ENCODE results near the gene ANXA7. TPM values are rescaled to one million over a fixed set of nuclear protein-coding genes. Genes with fewer than 3 reads are reported as not detected.
"Not testable (repeated sequence)": the region's sequence is repeated elsewhere in the genome, so short reads cannot be mapped to it uniquely, and the experiment has no call there.

Gene ANXA7
- polyA plus RNA-seq, 1 donor = 63.5 TPM

- Histone ChIP-seq H3K27me3 (ENCODE audit: control insufficient read depth, insufficient read depth, low read length) (no peaks in the 10 kb centered on the region), H3K4me1 (ENCODE audit: control insufficient read depth, insufficient read depth, low read length) (peaks cover 3% of the 10 kb centered on the region), H3K27ac (ENCODE audit: low read length) (no peak overlapping the region), H3K9me3 (ENCODE audit: control insufficient read depth, low read depth, low read length) (no peaks in the 10 kb centered on the region), H3K36me3 (ENCODE audit: control insufficient read depth, insufficient read depth, low read length) (no peaks in the 10 kb centered on the region), H3K4me3 (ENCODE audit: low read length) (no peak overlapping the region)
- WGBS (ENCODE audit: insufficient coverage, low lambda C conversion rate) = no CpG with 5 or more reads among the region's 4 CpGs
- DNase-seq = no peak
These were observed 56.7 kb downstream of the ANXA7 start for GRCh38 chr10:73357166-73357565.

- H3K4me1 ChIP-seq (ENCODE audit: control insufficient read depth, insufficient read depth, low read length) = no peaks in the 10 kb centered on the region
- peaks cover 4% of the 10 kb centered on the region for H3K36me3 ChIP-seq (ENCODE audit: control insufficient read depth, insufficient read depth, low read length)
- H3K9me3 ChIP-seq (ENCODE audit: control insufficient read depth, low read depth, low read length) = no peaks in the 10 kb centered on the region
- WGBS (ENCODE audit: insufficient coverage, low lambda C conversion rate) = no CpG with 5 or more reads among the region's 1 CpG
- no peak for DNase-seq
- H3K27me3 ChIP-seq (ENCODE audit: control insufficient read depth, insufficient read depth, low read length) = no peaks in the 10 kb centered on the region
- H3K4me3 ChIP-seq (ENCODE audit: low read length) = no peak overlapping the region
- H3K27ac ChIP-seq (ENCODE audit: low read length) = no peak overlapping the region
These were observed 69.6 kb downstream of the ANXA7 start for GRCh38 chr10:73344269-73344668.

- Histone ChIP-seq H3K4me1 (ENCODE audit: control insufficient read depth, insufficient read depth, low read length) (no peaks in the 10 kb centered on the region), H3K27ac (ENCODE audit: low read length) (no peak overlapping the region), H3K27me3 (ENCODE audit: control insufficient read depth, insufficient read depth, low read length) (no peaks in the 10 kb centered on the region), H3K9me3 (ENCODE audit: control insufficient read depth, low read depth, low read length) (no peaks in the 10 kb centered on the region), H3K36me3 (ENCODE audit: control insufficient read depth, insufficient read depth, low read length) (peaks cover 2% of the 10 kb centered on the region), H3K4me3 (ENCODE audit: low read length) (no peak overlapping the region)
- no CpG with 5 or more reads among the region's 3 CpGs for WGBS (ENCODE audit: insufficient coverage, low lambda C conversion rate)
- DNase-seq = no peak
These were observed 73.7 kb downstream of the ANXA7 start for GRCh38 chr10:73340121-73340520.

GRCh38 chr10:73339436-73339835, 74.4 kb downstream of the ANXA7 start:
- no peak overlapping the region for H3K27ac ChIP-seq (ENCODE audit: low read length)
- no peaks in the 10 kb centered on the region for H3K9me3 ChIP-seq (ENCODE audit: control insufficient read depth, low read depth, low read length)
- WGBS (ENCODE audit: insufficient coverage, low lambda C conversion rate) = no CpG with 5 or more reads among the region's 7 CpGs
- H3K4me3 ChIP-seq (ENCODE audit: low read length) = no peak overlapping the region
- peaks cover 2% of the 10 kb centered on the region for H3K36me3 ChIP-seq (ENCODE audit: control insufficient read depth, insufficient read depth, low read length)
- DNase-seq = no peak
- no peaks in the 10 kb centered on the region for H3K4me1 ChIP-seq (ENCODE audit: control insufficient read depth, insufficient read depth, low read length)
- no peaks in the 10 kb centered on the region for H3K27me3 ChIP-seq (ENCODE audit: control insufficient read depth, insufficient read depth, low read length)

GRCh38 chr10:73338801-73339368, 75.0 kb downstream of the ANXA7 start:
- no peaks in the 10 kb centered on the region for H3K27me3 ChIP-seq (ENCODE audit: control insufficient read depth, insufficient read depth, low read length)
- H3K4me3 ChIP-seq (ENCODE audit: low read length) = no peak overlapping the region
- H3K36me3 ChIP-seq (ENCODE audit: control insufficient read depth, insufficient read depth, low read length) = peaks cover 2% of the 10 kb centered on the region
- no peaks in the 10 kb centered on the region for H3K9me3 ChIP-seq (ENCODE audit: control insufficient read depth, low read depth, low read length)
- DNase-seq = no peak
- H3K27ac ChIP-seq (ENCODE audit: low read length) = no peak overlapping the region
- WGBS (ENCODE audit: insufficient coverage, low lambda C conversion rate) = no CpG with 5 or more reads among the region's 8 CpGs
- H3K4me1 ChIP-seq (ENCODE audit: control insufficient read depth, insufficient read depth, low read length) = no peaks in the 10 kb centered on the region

GRCh38 chr10:73333202-73333601, 80.7 kb downstream of the ANXA7 start:
- no peak overlapping the region for H3K4me3 ChIP-seq (ENCODE audit: low read length)
- no peaks in the 10 kb centered on the region for H3K4me1 ChIP-seq (ENCODE audit: control insufficient read depth, insufficient read depth, low read length)
- no peaks in the 10 kb centered on the region for H3K36me3 ChIP-seq (ENCODE audit: control insufficient read depth, insufficient read depth, low read length)
- no peak for DNase-seq
- H3K27ac ChIP-seq (ENCODE audit: low read length) = no peak overlapping the region
- WGBS (ENCODE audit: insufficient coverage, low lambda C conversion rate) = 100% methylated on average over 1 of the region's 1 CpG
- H3K27me3 ChIP-seq (ENCODE audit: control insufficient read depth, insufficient read depth, low read length) = no peaks in the 10 kb centered on the region
- no peaks in the 10 kb centered on the region for H3K9me3 ChIP-seq (ENCODE audit: control insufficient read depth, low read depth, low read length)

GRCh38 chr10:73332379-73332778, 81.5 kb downstream of the ANXA7 start:
- Histone ChIP-seq H3K27me3 (ENCODE audit: control insufficient read depth, insufficient read depth, low read length) (no peaks in the 10 kb centered on the region), H3K27ac (ENCODE audit: low read length) (no peak overlapping the region), H3K9me3 (ENCODE audit: control insufficient read depth, low read depth, low read length) (no peaks in the 10 kb centered on the region), H3K36me3 (ENCODE audit: control insufficient read depth, insufficient read depth, low read length) (no peaks in the 10 kb centered on the region), H3K4me3 (ENCODE audit: low read length) (no peak overlapping the region), H3K4me1 (ENCODE audit: control insufficient read depth, insufficient read depth, low read length) (no peaks in the 10 kb centered on the region)
- no CpG with 5 or more reads among the region's 2 CpGs for WGBS (ENCODE audit: insufficient coverage, low lambda C conversion rate)
- no peak for DNase-seq

GRCh38 chr10:73328523-73328922, 85.3 kb downstream of the ANXA7 start:
- no CpG with 5 or more reads among the region's 1 CpG for WGBS (ENCODE audit: insufficient coverage, low lambda C conversion rate)
- not testable (repeated sequence) for DNase-seq; H3K27me3 ChIP-seq (ENCODE audit: control insufficient read depth, insufficient read depth, low read length); H3K4me3 ChIP-seq (ENCODE audit: low read length); H3K4me1 ChIP-seq (ENCODE audit: control insufficient read depth, insufficient read depth, low read length); H3K9me3 ChIP-seq (ENCODE audit: control insufficient read depth, low read depth, low read length); H3K36me3 ChIP-seq (ENCODE audit: control insufficient read depth, insufficient read depth, low read length); H3K27ac ChIP-seq (ENCODE audit: low read length)

- not testable (repeated sequence) for H3K27ac ChIP-seq (ENCODE audit: low read length); DNase-seq; H3K27me3 ChIP-seq (ENCODE audit: control insufficient read depth, insufficient read depth, low read length); H3K4me3 ChIP-seq (ENCODE audit: low read length); H3K36me3 ChIP-seq (ENCODE audit: control insufficient read depth, insufficient read depth, low read length); H3K4me1 ChIP-seq (ENCODE audit: control insufficient read depth, insufficient read depth, low read length); H3K9me3 ChIP-seq (ENCODE audit: control insufficient read depth, low read depth, low read length)
- WGBS (ENCODE audit: insufficient coverage, low lambda C conversion rate) = no CpG with 5 or more reads among the region's 4 CpGs
These were observed 88.6 kb downstream of the ANXA7 start for GRCh38 chr10:73325290-73325689.

Data from large intestine (tissue), 3 donors.